ENCODE results near the gene PCDHGA5. TPM values are rescaled to one million over a fixed set of nuclear protein-coding genes. Genes with fewer than 3 reads are reported as not detected.

PCDHGA5 gene
- total RNA-seq, 1 experiment from 2014 or later = 0.13 TPM

DNA sequence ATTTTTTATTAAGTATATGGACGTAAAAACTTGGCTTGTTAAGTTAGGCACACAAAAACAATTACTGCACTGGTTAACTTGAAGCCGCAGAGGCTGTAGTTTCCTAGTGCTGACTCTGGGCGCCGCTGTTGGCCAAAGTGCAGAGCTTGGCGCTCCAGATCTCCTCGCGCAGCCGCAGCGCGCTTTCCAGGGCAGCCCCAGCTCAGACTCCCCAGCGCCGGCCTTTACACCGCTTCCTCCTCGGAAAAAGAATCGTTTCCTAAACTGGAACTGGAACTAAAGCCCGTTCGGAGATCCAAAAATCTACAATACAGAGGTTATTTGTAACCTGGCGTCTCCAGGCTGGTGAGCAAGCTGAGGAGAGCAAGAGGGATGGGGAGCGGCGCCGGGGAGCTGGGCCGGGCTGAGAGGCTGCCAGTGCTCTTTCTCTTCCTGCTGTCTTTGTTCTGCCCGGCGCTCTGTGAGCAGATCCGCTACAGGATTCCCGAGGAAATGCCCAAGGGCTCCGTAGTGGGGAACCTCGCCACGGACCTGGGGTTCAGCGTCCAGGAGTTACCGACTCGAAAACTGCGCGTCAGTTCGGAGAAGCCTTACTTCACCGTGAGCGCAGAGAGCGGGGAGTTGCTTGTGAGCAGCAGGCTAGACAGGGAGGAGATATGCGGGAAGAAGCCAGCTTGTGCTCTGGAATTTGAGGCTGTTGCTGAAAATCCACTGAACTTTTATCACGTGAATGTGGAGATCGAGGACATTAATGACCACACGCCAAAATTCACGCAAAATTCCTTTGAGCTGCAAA lies 34.0 kb downstream of the PCDHGA5 start, which contains the start of gene PCDHGB5:
Gene PCDHGB5 (plus strand): TSS at position 192 of the 796 bp plus-strand sequence. CDS start 181 bp downstream, at position 373.

DNA sequence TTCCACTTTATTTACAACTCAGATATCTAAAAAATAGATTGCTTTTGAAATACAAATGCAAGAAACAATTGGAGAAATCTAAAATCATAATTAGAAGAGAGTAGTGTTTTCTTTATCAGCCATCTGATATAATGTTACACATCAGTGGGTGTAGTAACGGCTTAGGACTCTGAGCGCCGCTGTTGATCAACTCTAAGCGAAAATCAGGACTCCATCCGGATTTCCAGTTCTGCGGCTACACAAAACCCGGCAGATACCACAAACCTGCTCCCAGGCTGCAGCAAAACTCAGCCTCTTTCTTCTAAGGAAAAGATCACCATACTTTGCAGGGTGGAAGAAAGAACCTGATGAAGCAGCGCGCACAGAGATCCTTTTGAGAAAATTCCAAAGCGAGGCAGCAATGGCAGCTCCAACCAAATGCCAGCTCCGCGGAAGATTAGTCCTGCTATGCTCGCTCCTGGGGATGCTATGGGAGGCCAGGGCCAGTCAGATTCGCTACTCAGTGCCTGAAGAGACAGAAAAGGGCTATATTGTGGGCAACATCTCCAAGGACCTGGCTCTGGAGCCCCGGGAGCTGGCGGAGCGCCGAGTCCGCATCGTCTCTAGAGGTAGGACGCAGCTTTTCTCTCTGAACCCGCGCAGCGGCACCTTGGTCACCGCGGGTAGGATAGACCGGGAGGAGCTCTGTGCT lies 38.7 kb downstream of the PCDHGA5 start, which contains the start of gene PCDHGA9:
Gene PCDHGA9 (plus strand): TSS at position 226 of the 691 bp plus-strand sequence. CDS start 175 bp downstream, at position 401.

DNA sequence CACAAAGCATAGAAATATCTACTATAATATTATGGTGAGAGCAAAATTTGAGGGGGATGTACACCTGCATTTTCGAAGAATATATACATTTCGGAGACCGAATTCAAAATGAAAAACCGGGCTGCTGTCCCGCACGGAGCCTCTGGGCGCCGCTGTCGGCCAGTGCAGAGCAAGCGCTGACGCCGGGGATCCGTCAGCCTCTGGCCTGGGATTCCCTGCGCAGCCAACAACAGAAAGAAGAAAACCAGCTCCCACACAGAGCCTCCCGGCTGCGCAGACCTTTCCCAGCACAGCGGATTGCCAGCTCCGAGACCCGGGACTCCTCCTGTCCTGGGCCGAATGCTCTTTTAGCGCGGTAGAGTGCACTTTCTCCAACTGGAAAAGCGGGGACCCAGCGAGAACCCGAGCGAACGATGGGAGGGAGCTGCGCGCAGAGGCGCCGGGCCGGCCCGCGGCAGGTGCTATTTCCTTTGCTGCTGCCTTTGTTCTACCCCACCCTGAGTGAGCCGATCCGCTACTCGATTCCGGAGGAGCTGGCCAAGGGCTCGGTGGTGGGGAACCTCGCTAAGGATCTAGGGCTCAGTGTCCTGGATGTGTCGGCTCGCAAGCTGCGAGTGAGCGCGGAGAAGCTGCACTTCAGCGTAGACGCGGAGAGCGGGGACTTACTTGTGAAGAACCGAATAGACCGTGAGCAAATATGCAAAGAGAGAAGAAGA lies 44.0 kb downstream of the PCDHGA5 start, which contains the start of gene PCDHGB6:
Gene PCDHGB6 (plus strand): TSS at position 232 of the 716 bp plus-strand sequence. CDS start 182 bp downstream, at position 414.

DNA sequence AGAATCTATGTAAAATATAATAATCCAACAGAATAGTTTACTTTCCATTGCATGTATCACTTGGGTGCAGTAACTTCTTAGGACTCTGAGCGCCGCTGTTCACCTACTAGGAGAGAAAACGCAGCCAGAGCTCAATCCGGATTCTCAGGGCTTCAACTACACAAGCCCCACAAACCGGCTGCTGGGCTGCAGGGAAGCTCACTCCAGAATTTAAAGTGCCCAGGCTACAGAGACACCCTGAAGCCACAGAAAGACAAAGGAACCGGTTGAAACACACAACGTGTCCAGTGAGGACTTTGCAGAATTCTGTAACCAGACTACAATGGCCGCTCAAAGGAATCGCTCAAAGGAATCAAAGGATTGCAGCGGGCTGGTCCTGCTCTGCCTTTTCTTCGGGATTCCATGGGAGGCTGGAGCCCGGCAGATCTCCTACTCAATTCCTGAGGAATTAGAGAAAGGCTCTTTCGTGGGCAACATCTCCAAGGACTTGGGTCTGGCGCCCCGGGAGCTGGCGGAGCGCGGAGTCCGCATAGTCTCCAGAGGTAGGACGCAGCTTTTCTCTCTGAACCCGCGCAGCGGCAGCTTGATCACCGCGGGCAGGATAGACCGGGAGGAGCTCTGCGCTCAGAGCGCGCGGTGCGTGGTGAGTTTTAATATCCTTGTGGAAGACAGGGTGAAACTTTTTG lies 49.0 kb downstream of the PCDHGA5 start, which contains the start of gene PCDHGA10:
Gene PCDHGA10 (plus strand): TSS at position 134 of the 686 bp plus-strand sequence. CDS start 189 bp downstream, at position 323.

Other genes starting within 250 kb of the PCDHGA5 start
- gene PCDHB4, start 242.3 kb upstream of the PCDHGA5 start, total RNA-seq (2022; extraction: Qiagen RNA extraction) = 0.03 to 0.12 TPM (median 0.06 TPM) in 5 replicates
- 1.3 to 1.7 TPM (median 1.4 TPM) in 5 replicates for gene PCDHB5, start 229.0 kb upstream of the PCDHGA5 start, total RNA-seq (2022; extraction: Qiagen RNA extraction)
- 0.84 to 1.1 TPM (median 0.90 TPM) in 5 replicates for gene PCDHB6, start 214.1 kb upstream of the PCDHGA5 start, total RNA-seq (2022; extraction: Qiagen RNA extraction)
- 0.01 to 0.03 TPM (median 0.02 TPM) in 3 of 5 replicates, not detected in the others for gene PCDHB7, start 191.5 kb upstream of the PCDHGA5 start, total RNA-seq (2022; extraction: Qiagen RNA extraction)
- gene PCDHB8, start 186.4 kb upstream of the PCDHGA5 start, total RNA-seq (2022; extraction: Qiagen RNA extraction) = 0.24 to 0.28 TPM (median 0.26 TPM) in 5 replicates
- gene PCDHB16, start 181.8 kb upstream of the PCDHGA5 start, total RNA-seq (2022; extraction: Qiagen RNA extraction) = 0.02 to 0.13 TPM (median 0.06 TPM) in 5 replicates
- gene PCDHB9, start 177.0 kb upstream of the PCDHGA5 start, total RNA-seq (2022; extraction: Qiagen RNA extraction) = 0.01 to 0.09 TPM (median 0.02 TPM) in 4 of 5 replicates, not detected in the other
- 0.02 to 0.06 TPM (median 0.03 TPM) in 3 of 5 replicates, not detected in the others for gene PCDHB10, start 171.8 kb upstream of the PCDHGA5 start, total RNA-seq (2022; extraction: Qiagen RNA extraction)
- 0.05 to 0.08 TPM (median 0.07 TPM) in 5 replicates for gene PCDHB11, start 164.5 kb upstream of the PCDHGA5 start, total RNA-seq (2022; extraction: Qiagen RNA extraction)
- gene PCDHB12, start 155.4 kb upstream of the PCDHGA5 start, total RNA-seq (2022; extraction: Qiagen RNA extraction) = 0.01 to 0.02 TPM in 2 of 5 replicates, not detected in the others
- 0.03 to 0.08 TPM (median 0.06 TPM) in 5 replicates for gene PCDHB13, start 150.2 kb upstream of the PCDHGA5 start, total RNA-seq (2022; extraction: Qiagen RNA extraction)
- 0.03 to 0.09 TPM (median 0.06 TPM) in 5 replicates for gene PCDHB14, start 140.8 kb upstream of the PCDHGA5 start, total RNA-seq (2022; extraction: Qiagen RNA extraction)
- 0.03 to 0.13 TPM (median 0.07 TPM) in 5 replicates for gene PCDHB15, start 118.8 kb upstream of the PCDHGA5 start, total RNA-seq (2022; extraction: Qiagen RNA extraction)
- gene SLC25A2, start 60.1 kb upstream of the PCDHGA5 start, total RNA-seq (2022; extraction: Qiagen RNA extraction) = not detected in 5 replicates
- 59.3 to 79.3 TPM (median 67.9 TPM) in 5 replicates for gene TAF7, start 43.4 kb upstream of the PCDHGA5 start, total RNA-seq (2022; extraction: Qiagen RNA extraction)
- 0.23 to 0.32 TPM (median 0.27 TPM) in 5 replicates for gene PCDHGA1, start 33.6 kb upstream of the PCDHGA5 start, total RNA-seq (2022; extraction: Qiagen RNA extraction)
- gene PCDHGA2, start 25.4 kb upstream of the PCDHGA5 start, total RNA-seq (2022; extraction: Qiagen RNA extraction) = 0.40 to 0.74 TPM (median 0.53 TPM) in 5 replicates
- 0.02 to 0.03 TPM in 2 of 5 replicates, not detected in the others for gene PCDHGA3, start 20.3 kb upstream of the PCDHGA5 start, total RNA-seq (2022; extraction: Qiagen RNA extraction)
- 1.4 to 1.9 TPM (median 1.7 TPM) in 5 replicates for gene PCDHGB1, start 14.1 kb upstream of the PCDHGA5 start, total RNA-seq (2022; extraction: Qiagen RNA extraction)
- 0.06 to 0.13 TPM (median 0.11 TPM) in 5 replicates for gene PCDHGA4, start 9.1 kb upstream of the PCDHGA5 start, total RNA-seq (2022; extraction: Qiagen RNA extraction)
- 0.05 to 0.08 TPM (median 0.07 TPM) in 5 replicates for gene PCDHGB2, start 4.2 kb upstream of the PCDHGA5 start, total RNA-seq (2022; extraction: Qiagen RNA extraction)
- gene PCDHGB3, start 6.1 kb downstream of the PCDHGA5 start, total RNA-seq (2022; extraction: Qiagen RNA extraction) = 0.11 to 0.23 TPM (median 0.14 TPM) in 5 replicates
- 0.11 to 0.28 TPM (median 0.24 TPM) in 5 replicates for gene PCDHGA6, start 9.7 kb downstream of the PCDHGA5 start, total RNA-seq (2022; extraction: Qiagen RNA extraction)
- gene PCDHGA7, start 18.6 kb downstream of the PCDHGA5 start, total RNA-seq (2022; extraction: Qiagen RNA extraction) = 0.71 to 1.2 TPM (median 0.76 TPM) in 5 replicates
- gene PCDHGB4, start 23.5 kb downstream of the PCDHGA5 start, total RNA-seq (2022; extraction: Qiagen RNA extraction) = 0.81 to 1.0 TPM (median 0.92 TPM) in 5 replicates
- gene PCDHGA8, start 28.5 kb downstream of the PCDHGA5 start, total RNA-seq (2022; extraction: Qiagen RNA extraction) = 0.02 to 0.03 TPM (median 0.02 TPM) in 4 of 5 replicates, not detected in the other
- 1.9 to 2.5 TPM (median 2.2 TPM) in 5 replicates for gene PCDHGB5, start 33.8 kb downstream of the PCDHGA5 start, total RNA-seq (2022; extraction: Qiagen RNA extraction)
- gene PCDHGA9, start 38.6 kb downstream of the PCDHGA5 start, total RNA-seq (2022; extraction: Qiagen RNA extraction) = 0.03 to 0.05 TPM (median 0.05 TPM) in 5 replicates
- 0.09 to 0.13 TPM (median 0.10 TPM) in 5 replicates for gene PCDHGB6, start 43.9 kb downstream of the PCDHGA5 start, total RNA-seq (2022; extraction: Qiagen RNA extraction)
- 0.02 to 0.03 TPM in 2 of 5 replicates, not detected in the others for gene PCDHGA10, start 48.8 kb downstream of the PCDHGA5 start, total RNA-seq (2022; extraction: Qiagen RNA extraction)
- gene PCDHGB7, start 53.5 kb downstream of the PCDHGA5 start, total RNA-seq (2022; extraction: Qiagen RNA extraction) = 0.03 to 0.13 TPM (median 0.07 TPM) in 3 of 5 replicates, not detected in the others
- gene PCDHGA11, start 56.9 kb downstream of the PCDHGA5 start, total RNA-seq (2022; extraction: Qiagen RNA extraction) = not detected in 5 replicates
- gene PCDHGA12, start 66.3 kb downstream of the PCDHGA5 start, total RNA-seq (2022; extraction: Qiagen RNA extraction) = 0.01 TPM in 1 of 5 replicates, not detected in the others
- 5.0 to 6.6 TPM (median 5.7 TPM) in 5 replicates for gene PCDHGC3, start 111.8 kb downstream of the PCDHGA5 start, total RNA-seq (2022; extraction: Qiagen RNA extraction)
- gene PCDHGC4, start 120.9 kb downstream of the PCDHGA5 start, total RNA-seq (2022; extraction: Qiagen RNA extraction) = 0.02 to 0.07 TPM in 2 of 5 replicates, not detected in the others
- 0.02 to 0.03 TPM in 2 of 5 replicates, not detected in the others for gene PCDHGC5, start 124.9 kb downstream of the PCDHGA5 start, total RNA-seq (2022; extraction: Qiagen RNA extraction)

Data from A549 treated with AZD2906 at 1 μM for 4 hours (cell line).